ENCODE results near the gene NEXN. TPM values are rescaled to one million over a fixed set of nuclear protein-coding genes. Genes with fewer than 3 reads are reported as not detected.

Gene NEXN
- total RNA-seq, 1 experiment from 2014 or later = 1.4 TPM

- TF ChIP-seq GRHL2 (CRISPR knock-in tag; IDR thresholded peaks at IDR 0.05; ENCODE audit: insufficient replicate concordance, severe bottlenecking) (no peak), PRRX2 (CRISPR knock-in tag; IDR thresholded peaks at IDR 0.05) (no peak), EMX1 (CRISPR knock-in tag; IDR thresholded peaks at IDR 0.05) (no peak), NFATC4 (CRISPR knock-in tag; IDR thresholded peaks at IDR 0.05) (no peak)
- TF ChIP-seq, protein P1, sequence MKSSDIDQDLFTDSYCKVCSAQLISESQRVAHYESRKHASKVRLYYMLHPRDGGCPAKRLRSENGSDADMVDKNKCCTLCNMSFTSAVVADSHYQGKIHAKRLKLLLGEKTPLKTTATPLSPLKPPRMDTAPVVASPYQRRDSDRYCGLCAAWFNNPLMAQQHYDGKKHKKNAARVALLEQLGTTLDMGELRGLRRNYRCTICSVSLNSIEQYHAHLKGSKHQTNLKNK (CRISPR knock-in tag; IDR thresholded peaks at IDR 0.05) = no peak
- TF ChIP-seq, protein P2, sequence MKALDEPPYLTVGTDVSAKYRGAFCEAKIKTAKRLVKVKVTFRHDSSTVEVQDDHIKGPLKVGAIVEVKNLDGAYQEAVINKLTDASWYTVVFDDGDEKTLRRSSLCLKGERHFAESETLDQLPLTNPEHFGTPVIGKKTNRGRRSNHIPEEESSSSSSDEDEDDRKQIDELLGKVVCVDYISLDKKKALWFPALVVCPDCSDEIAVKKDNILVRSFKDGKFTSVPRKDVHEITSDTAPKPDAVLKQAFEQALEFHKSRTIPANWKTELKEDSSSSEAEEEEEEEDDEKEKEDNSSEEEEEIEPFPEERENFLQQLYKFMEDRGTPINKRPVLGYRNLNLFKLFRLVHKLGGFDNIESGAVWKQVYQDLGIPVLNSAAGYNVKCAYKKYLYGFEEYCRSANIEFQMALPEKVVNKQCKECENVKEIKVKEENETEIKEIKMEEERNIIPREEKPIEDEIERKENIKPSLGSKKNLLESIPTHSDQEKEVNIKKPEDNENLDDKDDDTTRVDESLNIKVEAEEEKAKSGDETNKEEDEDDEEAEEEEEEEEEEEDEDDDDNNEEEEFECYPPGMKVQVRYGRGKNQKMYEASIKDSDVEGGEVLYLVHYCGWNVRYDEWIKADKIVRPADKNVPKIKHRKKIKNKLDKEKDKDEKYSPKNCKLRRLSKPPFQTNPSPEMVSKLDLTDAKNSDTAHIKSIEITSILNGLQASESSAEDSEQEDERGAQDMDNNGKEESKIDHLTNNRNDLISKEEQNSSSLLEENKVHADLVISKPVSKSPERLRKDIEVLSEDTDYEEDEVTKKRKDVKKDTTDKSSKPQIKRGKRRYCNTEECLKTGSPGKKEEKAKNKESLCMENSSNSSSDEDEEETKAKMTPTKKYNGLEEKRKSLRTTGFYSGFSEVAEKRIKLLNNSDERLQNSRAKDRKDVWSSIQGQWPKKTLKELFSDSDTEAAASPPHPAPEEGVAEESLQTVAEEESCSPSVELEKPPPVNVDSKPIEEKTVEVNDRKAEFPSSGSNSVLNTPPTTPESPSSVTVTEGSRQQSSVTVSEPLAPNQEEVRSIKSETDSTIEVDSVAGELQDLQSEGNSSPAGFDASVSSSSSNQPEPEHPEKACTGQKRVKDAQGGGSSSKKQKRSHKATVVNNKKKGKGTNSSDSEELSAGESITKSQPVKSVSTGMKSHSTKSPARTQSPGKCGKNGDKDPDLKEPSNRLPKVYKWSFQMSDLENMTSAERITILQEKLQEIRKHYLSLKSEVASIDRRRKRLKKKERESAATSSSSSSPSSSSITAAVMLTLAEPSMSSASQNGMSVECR (CRISPR knock-in tag; IDR thresholded peaks at IDR 0.05; ENCODE audit: borderline replicate concordance) = no peak
- ChIA-PET POLR2A (interaction anchor here (2.0 kb wide), 1 partner anchor 11 kb away, joined by 4 read pairs; no protein-coding TSS in a partner anchor), CTCF (interaction anchor here (0.6 to 1.2 kb wide), 3 partner anchors 46 to 138 kb away, joined by 3 to 4 read pairs (median 4); no protein-coding TSS in a partner anchor)
- Mint-ChIP-seq H3K4me3 (no peak overlapping the region), H3K4me1 (peaks cover 52% of the 10 kb centered on the region), H3K27me3 (ENCODE audit: low read depth) (no peaks in the 10 kb centered on the region), H3K27ac (peak overlapping the region; percentile 91), H3K36me3 (peaks cover 18% of the 10 kb centered on the region), H3K9me3 (no peaks in the 10 kb centered on the region)
- no peak for DNase-seq (ENCODE audit: low spot score)
- ATAC-seq = no peak
Observed at GRCh38 chr1:77976433-77977076, 88.1 kb downstream of the NEXN start.

DNA sequence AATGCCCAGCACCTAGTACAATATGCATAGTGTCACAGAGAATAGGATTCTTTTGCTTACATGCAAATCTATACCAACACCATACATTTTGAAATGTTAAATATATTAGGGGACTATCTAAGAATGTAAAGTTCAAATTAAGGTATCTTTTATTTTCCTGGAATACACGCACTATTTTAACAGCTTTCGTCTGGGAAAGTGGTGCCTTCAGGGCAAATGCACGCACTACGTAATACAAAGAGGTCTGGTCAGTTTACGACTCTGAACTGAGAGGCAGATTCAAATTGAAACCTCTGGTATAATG is 89.5 kb downstream of the NEXN start:
- no peak for DNase-seq (ENCODE audit: low spot score)
- no peak for ATAC-seq
- CTCF ChIA-PET = no interaction called here

More for the DNA sequence above, 89.5 kb downstream of the NEXN start:
- TF ChIP-seq, protein P3, sequence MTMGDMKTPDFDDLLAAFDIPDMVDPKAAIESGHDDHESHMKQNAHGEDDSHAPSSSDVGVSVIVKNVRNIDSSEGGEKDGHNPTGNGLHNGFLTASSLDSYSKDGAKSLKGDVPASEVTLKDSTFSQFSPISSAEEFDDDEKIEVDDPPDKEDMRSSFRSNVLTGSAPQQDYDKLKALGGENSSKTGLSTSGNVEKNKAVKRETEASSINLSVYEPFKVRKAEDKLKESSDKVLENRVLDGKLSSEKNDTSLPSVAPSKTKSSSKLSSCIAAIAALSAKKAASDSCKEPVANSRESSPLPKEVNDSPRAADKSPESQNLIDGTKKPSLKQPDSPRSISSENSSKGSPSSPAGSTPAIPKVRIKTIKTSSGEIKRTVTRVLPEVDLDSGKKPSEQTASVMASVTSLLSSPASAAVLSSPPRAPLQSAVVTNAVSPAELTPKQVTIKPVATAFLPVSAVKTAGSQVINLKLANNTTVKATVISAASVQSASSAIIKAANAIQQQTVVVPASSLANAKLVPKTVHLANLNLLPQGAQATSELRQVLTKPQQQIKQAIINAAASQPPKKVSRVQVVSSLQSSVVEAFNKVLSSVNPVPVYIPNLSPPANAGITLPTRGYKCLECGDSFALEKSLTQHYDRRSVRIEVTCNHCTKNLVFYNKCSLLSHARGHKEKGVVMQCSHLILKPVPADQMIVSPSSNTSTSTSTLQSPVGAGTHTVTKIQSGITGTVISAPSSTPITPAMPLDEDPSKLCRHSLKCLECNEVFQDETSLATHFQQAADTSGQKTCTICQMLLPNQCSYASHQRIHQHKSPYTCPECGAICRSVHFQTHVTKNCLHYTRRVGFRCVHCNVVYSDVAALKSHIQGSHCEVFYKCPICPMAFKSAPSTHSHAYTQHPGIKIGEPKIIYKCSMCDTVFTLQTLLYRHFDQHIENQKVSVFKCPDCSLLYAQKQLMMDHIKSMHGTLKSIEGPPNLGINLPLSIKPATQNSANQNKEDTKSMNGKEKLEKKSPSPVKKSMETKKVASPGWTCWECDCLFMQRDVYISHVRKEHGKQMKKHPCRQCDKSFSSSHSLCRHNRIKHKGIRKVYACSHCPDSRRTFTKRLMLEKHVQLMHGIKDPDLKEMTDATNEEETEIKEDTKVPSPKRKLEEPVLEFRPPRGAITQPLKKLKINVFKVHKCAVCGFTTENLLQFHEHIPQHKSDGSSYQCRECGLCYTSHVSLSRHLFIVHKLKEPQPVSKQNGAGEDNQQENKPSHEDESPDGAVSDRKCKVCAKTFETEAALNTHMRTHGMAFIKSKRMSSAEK (CRISPR knock-in tag; IDR thresholded peaks at IDR 0.05; ENCODE audit: borderline replicate concordance) = no peak
- TF ChIP-seq ZNF219 (CRISPR knock-in tag; IDR thresholded peaks at IDR 0.05; ENCODE audit: borderline replicate concordance) (no peak), OVOL2 (CRISPR knock-in tag; IDR thresholded peaks at IDR 0.05; ENCODE audit: borderline replicate concordance) (no peak)
- TF ChIP-seq, protein P4, sequence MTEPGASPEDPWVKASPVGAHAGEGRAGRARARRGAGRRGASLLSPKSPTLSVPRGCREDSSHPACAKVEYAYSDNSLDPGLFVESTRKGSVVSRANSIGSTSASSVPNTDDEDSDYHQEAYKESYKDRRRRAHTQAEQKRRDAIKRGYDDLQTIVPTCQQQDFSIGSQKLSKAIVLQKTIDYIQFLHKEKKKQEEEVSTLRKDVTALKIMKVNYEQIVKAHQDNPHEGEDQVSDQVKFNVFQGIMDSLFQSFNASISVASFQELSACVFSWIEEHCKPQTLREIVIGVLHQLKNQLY (CRISPR knock-in tag; IDR thresholded peaks at IDR 0.05) = no peak
- TF ChIP-seq, protein P2 (CRISPR knock-in tag; IDR thresholded peaks at IDR 0.05; ENCODE audit: borderline replicate concordance) = no peak
- POLR2A ChIA-PET = interaction anchor here (1.0 to 2.1 kb wide), 2 partner anchors 26 to 29 kb away, joined by 3 to 15 read pairs; partner anchors contain the start of gene DNAJB4
- no peak overlapping the region for H3K4me3 Mint-ChIP-seq
- H3K4me1 Mint-ChIP-seq = peaks cover 51% of the 10 kb centered on the region
- H3K36me3 Mint-ChIP-seq = peaks cover 14% of the 10 kb centered on the region
- H3K9me3 Mint-ChIP-seq = no peaks in the 10 kb centered on the region
- H3K27ac Mint-ChIP-seq = no peak overlapping the region
- no peaks in the 10 kb centered on the region for H3K27me3 Mint-ChIP-seq (ENCODE audit: low read depth)
